Activated CD8-positive, alpha-beta memory T cell treated with anti-CD3 and anti-CD28 coated beads for 48 hours (primary cell): ENCODE data around the gene TGIF2.

Experiments used
- DNase-seq, 3 experiments: peaks; one replicate each; pipeline ENCODE4 v3.0.0-alpha.2; 2020; ENCODE audit warnings: low read depth in 2 of 3, low spot score in 2 of 3

The TGIF2 gene

DNA sequence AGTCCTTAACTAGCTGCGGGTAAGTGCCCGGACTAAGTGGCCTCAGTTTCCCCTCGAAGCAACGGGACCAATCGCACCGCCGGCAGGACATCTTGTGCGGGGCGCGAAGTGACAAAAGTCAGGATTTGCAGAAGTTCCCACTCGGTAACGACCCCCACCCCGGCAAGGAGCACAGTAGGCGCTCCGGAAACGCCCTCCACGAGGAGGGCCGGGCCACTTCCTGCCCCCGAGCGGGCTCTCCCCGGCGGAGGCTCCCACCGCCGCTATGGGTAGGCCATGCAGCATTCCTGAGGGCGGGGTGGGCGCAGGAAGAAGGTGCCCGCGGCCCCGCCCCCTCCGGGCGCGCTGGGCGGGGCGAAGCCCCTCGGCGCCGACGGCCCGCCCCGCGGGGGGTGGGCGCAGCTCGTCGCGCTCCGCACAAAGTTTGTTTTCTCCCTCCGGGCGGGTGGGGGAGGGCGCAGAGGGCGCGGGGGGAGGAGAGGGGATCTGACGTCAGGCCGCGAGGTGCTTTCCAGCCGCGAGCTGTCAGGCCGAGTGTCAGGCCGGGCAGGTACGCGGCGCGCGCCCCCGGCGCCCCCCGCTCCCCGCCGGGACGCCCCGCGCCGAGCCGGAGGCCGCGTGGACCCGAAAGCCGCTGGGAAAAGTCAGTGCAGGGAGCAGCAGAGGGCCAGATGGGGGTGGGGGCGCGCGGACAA, at the start of gene TGIF2:
TSS of gene TGIF2 (plus strand) at position 495 of the 695 bp plus-strand sequence. CDS start 5,178 bp downstream, outside the sequence.
- peak; percentile 80 to 91 (median 80) for DNase-seq

DNA sequence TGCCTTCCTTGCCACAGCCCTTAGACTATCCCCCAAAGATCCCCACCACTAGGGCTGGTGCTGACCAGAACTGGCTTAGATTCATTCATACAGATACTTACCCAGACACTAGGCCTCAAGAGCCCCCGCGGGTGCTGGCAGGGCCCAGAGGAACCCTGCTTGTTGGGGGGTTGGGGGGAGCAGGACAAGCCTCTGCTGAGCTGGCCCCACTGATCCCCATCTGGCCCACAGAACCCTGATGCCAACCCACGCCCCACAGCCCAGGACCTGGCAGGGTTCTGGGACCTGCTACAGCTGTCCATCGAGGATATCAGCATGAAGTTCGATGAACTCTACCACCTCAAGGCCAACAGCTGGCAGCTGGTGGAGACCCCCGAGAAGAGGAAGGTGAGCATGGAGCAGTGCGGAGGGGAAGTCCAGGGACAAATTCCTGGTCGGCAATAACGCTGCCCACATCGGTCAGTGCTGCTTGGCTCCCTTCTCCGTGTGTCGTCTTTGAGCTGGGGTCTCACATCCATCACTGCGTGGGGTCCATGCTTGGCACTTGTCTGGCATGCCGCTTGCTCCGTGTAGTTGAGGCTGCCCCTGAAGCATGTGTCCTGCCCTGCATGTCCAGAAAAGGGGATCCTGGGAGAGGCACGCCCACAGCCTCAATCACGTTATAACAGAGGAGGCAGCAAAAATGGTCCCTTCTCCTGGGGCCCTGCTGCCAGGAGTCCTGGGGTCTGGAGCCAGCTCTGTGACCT, 47.6 kb upstream of the TGIF2 start:
- DNase-seq: no peak

DNA sequence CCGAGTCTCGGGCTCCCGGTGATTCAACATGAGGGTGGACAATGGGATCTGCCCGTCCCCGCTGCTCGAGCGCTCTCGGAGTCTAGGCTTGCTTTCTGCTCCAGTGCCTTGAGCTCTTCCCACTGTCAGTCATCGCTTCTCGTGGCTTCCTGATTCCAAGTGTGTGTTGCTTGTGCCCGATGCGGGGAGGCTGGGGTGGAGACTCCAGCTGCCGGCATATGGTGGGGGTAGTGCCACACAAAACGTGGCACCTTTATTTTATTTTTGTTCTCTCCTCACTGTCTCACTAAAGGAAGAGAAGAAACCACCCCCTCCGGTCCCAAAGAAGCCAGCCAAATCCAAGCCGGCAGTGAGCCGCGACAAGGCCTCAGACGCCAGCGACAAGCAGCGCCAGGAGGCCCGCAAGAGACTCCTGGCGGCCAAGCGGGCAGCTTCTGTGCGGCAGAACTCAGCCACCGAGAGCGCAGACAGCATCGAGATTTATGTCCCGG, 46.8 kb upstream of the TGIF2 start:
- no peak for DNase-seq

DNA sequence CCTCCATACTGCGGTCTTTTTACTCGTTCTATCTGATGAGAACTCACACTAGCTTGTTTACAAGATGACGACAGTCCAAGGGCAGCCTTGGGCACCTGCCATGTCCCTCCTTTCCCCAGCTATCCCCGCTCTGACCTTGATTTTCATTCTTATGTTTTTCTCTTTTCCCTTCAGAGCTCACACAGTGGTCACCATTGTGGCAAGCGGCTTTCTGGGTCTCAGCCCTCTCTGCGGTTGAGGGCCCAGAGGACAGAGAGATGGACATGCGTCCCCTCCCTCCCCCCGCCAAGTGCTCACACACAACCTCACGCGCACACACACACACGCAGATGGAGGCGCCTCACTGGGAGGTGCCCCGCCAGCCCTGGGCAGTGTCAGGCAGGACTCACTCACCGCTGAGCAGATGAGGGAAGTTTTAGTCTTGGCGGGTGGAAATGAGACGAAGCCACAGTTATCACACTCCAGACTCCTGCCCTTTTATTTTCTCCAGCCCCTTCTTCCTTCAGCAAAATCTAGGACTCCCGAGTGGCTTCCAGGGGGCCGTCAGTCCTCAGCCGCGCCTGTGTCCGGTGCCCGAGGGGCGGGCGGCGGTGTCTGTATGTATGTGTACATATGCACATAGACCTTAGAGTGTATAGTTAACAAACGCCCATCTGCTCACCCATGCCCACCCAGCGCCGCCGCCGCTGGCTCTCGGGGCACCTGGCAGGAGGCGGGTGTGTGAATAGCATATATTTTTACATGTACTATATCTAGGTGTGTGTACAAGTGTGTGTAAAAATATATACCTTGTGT, 45.9 kb upstream of the TGIF2 start:
- DNase-seq: no peak

DNA sequence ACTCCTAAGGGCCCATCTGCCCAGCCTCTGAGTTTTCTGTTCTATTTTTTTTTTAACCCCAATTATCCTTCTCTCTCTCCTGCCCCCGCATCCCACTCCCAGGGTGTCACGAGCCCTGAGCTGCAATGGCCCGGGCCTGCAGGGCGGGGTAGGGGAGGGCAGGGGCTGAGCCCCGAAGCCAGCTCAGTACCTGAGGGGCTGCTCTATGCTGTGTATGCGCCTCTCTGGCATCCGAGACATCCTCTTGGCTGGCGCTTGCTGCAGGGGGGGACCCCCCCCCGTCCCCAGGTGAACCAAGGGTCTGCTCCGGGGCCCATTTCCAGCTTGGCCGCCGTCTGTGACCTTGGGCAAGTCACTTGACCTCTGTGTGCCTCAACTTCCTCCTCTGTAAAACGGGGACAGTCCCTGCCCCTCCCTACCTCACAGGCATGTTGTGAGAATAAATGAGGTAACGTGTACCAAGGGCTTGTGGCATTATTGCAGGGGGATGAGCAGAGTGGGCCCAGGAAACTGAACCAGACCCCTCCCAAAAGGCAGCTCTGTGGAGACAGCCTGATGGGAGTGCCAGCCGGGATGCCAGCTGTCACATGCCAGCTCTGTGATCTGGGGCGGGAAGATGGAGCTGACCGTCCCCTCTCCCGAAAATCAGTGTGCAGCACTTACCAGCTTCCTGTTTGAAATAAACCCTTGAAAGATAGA, 45.1 kb upstream of the TGIF2 start:
- DNase-seq: no peak

DNA sequence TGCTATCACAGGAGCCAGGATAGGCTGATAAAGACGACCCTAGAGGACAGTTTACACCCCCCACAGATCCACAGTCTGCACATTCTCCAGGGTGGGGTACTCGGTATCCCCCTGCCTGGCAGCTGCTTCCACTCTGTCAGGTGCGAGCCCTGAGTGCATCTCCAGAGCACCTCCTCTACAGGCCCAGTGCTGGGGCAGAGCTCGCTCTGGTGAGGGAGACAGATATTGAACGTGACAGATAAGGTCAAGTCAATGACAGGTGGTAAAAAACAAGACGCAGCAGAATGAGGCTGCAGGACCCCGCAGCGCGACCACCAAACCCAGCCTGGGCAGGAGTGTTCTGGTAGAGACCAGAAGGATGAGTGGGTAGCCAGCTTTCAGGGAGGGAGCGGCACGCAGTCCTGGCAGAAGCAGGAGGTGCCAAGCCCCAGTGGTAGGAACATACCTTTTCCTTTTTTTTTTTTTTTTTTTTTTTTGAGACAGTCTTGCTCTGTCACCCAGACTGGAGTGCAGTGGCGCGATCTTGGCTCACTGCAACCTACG, 44.5 kb upstream of the TGIF2 start:
- no peak for DNase-seq

DNA sequence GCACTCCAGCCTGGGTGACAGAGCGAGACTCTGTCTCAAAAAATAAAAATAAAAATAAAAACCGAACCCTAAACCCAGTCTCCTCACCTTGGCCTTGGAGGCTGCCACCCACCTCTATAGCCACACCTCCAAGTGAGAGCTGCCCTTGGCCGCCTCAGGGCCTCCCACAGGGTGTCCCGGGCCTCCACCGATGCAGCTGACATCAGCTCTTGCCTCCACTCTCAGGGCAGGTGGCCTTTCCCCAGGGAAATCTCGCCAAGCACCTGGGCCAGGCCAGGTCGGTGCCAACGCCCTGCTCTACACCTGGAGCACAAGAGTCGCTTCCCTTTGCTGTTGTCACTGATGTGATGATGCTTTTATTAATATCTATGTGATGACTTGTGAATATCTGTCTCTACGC, 41.0 kb upstream of the TGIF2 start:
- DNase-seq: no peak

DNA sequence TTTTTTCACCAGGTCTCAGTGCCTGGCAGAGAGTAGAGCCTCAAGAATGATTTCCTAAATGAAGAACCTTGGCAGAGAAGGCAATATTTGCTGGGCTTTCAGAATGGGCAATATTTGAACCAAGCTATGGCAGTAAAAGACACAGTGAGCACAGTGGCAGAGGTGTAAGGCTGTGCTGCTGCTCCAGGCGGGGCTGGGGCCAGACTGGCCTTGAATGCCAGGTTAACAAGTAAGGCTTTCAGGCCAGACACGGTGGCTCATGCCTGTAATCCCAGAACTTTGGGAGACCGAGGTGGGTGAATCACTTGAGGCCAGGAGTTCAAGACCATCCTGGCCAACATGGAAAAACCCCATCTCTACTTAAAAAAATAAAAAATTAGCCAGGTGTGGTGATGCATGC, 40.6 kb upstream of the TGIF2 start:
- no peak for DNase-seq

DNA sequence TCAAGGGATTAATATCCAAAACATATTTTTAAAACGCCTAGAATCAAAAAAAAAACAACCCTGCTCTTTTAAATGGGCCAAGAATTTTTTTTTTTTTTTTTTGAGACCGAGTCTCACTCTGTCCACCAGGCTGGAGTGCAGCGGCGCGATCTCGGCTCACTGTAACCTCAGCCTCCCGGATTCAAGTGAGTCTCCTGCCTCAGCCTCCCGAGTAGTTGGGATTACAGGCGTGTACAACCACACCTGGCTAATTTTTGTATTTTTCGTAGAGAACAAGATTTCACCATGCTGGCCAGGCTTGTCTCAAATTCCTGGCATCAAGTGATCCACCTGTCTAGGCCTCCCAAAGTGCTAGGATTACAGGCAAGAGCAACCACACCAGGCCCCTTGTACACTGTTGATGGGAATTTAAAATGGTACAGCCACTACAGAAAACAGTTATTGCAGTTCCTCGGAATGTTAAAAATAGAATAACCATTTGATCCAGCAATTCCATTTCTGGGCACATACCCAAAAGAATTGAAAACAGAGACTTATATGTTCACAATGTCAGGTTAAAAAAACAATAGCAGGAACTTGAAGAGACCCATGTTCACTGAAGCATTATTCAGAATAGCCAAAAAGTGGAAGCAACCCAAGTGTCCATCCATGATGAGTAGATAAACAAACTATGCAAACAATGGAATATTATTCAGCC, 35.2 kb upstream of the TGIF2 start:
- DNase-seq: no peak

DNA sequence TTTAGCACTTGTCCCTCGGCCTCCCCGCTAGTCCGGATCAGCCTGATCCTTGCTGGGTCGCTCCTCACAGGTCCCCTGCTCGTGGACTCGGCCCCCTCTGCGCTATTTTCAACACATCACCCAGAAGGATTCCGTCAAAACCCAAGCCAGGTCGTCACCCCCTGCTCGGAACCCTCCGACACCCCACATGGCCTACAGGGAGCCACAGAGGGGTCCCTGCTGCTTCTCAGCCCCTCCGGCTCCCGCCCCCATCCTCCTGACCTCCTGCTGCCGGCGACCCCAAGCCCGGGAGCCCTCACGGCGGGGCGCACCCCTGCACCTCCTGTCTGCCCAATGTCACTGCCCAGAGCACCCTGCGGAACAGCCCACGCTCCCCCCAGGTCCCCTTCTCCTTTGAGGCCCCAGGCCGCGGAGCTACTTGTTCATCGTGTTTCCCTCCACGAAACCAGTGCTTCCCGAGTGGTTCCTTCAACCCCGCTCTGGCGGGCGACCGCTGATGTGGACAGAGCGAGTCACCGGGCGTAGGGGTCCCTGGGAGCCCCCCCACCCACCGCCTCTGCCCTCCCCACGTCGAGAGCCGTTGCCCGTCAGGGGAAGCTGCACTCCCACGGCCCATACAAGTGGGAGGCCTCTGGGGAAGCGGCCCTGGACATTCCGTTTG, 32.7 kb upstream of the TGIF2 start:
- DNase-seq: no peak

DNA sequence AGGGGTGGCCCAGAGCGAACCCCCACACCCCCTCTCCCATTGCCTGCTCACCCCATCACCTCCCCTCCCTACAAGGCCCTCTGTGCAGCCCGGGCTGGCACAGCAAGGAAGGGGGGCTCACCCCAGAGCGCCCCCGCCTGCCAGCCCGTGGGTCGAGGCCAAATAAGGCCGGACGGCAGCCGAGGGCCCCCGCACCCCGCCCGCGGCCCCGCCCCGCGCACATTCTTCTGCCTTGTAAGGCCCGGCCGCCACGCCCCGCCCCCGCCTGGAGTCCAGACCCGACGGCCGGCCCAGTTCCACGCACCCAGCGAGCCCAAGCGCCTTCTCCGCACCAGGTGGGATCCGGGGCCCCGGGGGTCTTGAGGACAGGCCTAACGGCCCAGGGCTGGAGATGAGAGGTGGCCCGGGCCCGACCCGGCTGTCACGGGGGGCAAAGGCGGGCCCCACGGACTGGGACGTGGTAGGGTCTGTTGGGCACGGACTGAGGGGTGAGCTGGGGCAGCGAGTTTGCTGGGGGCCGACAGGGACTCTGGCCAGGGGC, 32.1 kb upstream of the TGIF2 start, which contains the start of gene MYL9:
TSS of gene MYL9 (plus strand) at position 293 of the 541 bp plus-strand sequence. CDS start 3,366 bp downstream, outside the sequence.
- no peak for DNase-seq

DNA sequence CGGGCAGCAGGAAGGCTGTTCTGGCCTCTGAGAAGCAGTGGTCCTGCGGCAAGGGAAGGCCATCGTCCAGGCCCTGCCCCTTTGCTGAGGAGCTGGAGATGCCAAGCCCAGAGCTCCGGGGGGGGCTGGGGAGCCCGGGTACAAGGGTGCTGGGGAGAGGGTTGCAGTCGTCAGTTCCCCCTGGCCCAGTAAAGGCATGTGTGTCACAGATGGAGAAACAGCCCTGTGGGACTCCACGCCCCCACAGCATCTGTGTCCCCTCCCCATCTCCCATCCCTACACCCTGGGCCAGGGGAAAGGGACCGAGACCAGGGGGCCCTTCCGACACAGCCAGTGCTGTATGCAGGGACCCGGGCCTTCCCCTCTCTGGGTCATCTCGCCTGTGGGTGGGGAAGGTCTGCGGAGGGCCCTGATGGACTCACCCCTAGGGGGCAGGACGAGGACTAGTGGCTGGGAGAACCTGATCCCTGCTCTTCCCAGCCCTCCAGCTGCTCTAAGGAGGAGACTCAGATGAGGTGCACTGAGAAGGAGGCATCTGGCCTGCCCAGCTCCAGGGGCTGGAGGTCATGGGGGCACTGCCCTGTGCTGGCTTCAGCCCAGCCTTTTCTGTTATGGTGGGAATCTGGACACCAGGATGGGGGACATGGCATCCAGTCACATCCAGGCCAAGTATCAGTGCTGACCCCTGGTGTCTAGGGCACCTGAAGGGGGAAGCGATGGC, 31.5 kb upstream of the TGIF2 start:
- no peak for DNase-seq

DNA sequence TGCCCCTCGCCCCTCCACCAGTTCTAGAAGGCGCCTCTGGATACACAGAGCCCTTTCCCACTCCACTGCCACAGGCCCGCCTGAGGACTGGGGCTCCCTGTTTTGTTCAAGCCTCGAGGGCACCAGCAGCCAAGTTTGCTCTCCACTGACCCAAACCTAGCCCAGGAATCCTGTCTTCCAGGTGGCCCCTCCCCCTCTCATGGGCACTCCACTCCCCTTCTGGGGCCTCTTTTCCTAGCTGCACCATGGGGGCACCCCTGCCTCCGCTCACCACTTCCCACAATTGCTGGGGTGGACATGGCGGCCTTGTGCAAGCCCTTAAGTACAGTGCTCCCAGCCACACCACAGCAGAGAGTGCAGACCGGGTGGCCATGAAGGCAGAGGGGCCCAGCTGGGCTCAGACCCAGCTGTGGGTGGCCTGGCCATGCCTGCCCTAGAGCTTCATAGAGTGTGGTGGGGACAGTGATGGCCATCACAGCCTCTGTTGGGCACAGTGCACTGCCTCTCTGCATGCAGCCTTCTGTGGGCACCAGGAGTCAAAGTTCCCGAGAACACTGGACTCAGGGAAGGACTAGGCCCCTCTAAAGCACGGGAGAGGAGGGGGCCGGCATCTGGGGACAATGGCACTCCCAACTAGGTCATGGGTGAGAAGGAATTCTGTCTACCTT, 30.7 kb upstream of the TGIF2 start:
- no peak for DNase-seq

DNA sequence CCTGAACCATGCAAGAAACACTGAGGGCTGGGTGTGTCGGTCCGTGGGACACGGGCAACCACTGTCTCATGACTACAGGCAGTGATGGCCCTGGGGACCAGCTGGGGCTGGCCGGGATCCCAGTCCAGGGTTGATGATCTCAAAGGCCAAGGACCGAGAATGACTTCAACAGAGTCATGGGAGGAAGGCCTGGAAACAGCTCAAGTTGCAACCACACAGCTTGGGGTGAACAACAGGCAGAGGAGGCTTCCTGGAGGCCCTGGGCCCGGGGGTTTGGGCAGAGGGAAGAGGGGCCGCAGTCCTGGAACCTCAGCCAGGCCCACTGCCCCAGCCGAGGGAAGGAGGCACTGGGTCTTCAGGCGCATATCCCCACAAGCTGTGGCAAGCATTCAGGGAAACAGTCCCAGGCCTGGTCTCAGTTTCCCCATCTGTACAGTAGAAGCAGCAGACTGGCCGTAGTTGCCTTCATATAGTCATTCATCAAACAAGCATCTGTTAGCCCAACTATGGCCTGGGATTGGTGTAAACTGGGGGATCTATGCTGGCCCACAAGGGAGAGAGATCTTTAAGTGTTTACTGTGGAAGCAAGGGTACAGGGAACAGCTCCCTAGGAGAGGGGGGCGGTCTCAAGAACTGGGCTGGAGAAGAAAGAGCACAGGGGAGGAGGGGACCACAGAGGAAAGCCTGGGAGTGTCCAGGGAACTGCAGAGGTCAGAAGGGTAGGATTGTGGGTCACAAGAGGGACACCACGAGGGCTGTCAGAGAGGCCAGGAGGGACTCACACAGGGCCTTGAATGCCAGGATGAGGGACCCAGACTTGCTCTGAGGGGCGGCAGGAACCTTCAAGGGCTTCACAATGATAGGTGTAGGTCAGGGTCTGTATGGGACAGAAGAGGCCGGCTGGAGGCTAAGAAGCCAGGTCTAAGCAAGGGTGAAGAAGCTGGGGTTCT, 29.9 kb upstream of the TGIF2 start:
- no peak for DNase-seq

DNA sequence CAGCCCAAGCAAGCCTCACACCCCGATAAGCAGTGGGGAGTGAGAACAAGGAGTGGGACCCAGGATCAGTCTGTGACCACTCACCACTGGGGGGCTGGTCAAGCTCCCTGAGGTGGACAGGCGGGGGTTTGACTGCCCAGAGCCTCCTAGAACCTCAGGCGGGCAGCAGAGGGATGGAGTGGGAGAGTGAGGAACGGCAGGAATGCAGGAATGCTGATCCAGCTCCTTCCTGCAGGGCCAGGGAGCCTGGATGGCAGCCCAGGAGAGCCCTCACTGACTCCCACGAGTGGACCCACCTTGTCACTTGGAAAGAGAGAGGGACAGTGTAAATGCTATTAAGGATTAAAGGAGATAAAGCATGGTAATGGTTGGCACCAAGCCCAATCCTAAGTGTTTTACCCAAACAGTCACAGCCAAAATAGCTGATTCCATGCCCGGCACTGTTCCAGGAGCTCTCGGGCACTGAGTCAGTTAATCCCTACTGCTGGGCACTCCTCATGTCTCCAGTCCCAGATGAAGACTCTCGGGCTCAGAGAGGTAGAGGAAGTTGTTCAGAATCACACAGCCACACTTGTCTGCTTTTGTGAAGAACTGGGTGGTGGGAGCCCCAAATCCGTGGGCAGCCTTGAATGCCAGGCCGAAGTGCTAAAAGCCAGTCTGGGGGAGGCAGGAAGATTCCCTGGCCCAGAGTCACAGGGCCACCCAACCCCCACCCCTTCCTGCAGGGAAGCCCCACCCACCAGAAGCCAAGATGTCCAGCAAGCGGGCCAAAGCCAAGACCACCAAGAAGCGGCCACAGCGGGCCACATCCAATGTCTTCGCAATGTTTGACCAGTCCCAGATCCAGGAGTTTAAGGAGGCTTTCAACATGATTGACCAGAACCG, 29.0 kb upstream of the TGIF2 start:
- no peak for DNase-seq
